Measurements from ENCODE around the gene PDZD8. TPM values are rescaled to one million over a fixed set of nuclear protein-coding genes. Genes with fewer than 3 reads are reported as not detected.
A peak's percentile ranks its signal among the peaks of the same experiment; 100 is the strongest.

Gene PDZD8
- total RNA-seq, 1 donor from 2014 or later: 27.0 TPM

- no peak for DNase-seq (ENCODE audit: extremely low spot score in 2 of 2)
- Histone ChIP-seq H3K4me1 (no peaks in the 10 kb centered on the region), H3K36me3 (no peaks in the 10 kb centered on the region), H3K9me3 (no peaks in the 10 kb centered on the region), H3K4me3 (no peak overlapping the region), H3K27ac (no peak overlapping the region), H3K27me3 (no peaks in the 10 kb centered on the region)
- TF ChIP-seq POLR2A (IDR thresholded peaks at IDR 0.05) (no peak), POLR2AphosphoS5 (IDR thresholded peaks at IDR 0.05; ENCODE audit: insufficient read depth in 1 of 2, low read depth in 1 of 2) (no peak), CTCF (IDR thresholded peaks at IDR 0.05) (no peak)
- intact Hi-C loops (cut with DNase I): loop anchor here (5.0 kb wide), 1 partner anchor 952 kb away; no protein-coding TSS in a partner anchor
These were observed 106.3 kb downstream of the PDZD8 start for GRCh38 chr10:117268907-117269306.

- no peak overlapping the region for H3K4me3 ChIP-seq
- intact Hi-C loops (cut with DNase I): loop anchor here (5.0 kb wide), 1 partner anchor 951 kb away; no protein-coding TSS in a partner anchor
- no peak overlapping the region for H3K27ac ChIP-seq
- H3K9me3 ChIP-seq: no peaks in the 10 kb centered on the region
- no peak for TF ChIP-seq POLR2A (IDR thresholded peaks at IDR 0.05)
- TF ChIP-seq CTCF (IDR thresholded peaks at IDR 0.05): no peak
- TF ChIP-seq POLR2AphosphoS5 (IDR thresholded peaks at IDR 0.05; ENCODE audit: insufficient read depth in 1 of 2, low read depth in 1 of 2): no peak
- H3K36me3 ChIP-seq: no peaks in the 10 kb centered on the region
- peak in 1 of 2 donors; percentile 77 for DNase-seq (ENCODE audit: extremely low spot score in 2 of 2)
- H3K27me3 ChIP-seq: no peaks in the 10 kb centered on the region
- no peaks in the 10 kb centered on the region for H3K4me1 ChIP-seq
These were observed 107.0 kb downstream of the PDZD8 start for GRCh38 chr10:117268258-117268657.

GRCh38 chr10:117266812-117267211, 108.4 kb downstream of the PDZD8 start:
- intact Hi-C loops (cut with DNase I): loop anchor here (5.0 kb wide), 1 partner anchor 950 kb away; no protein-coding TSS in a partner anchor
- H3K36me3 ChIP-seq: no peaks in the 10 kb centered on the region
- H3K4me3 ChIP-seq: no peak overlapping the region
- no peaks in the 10 kb centered on the region for H3K9me3 ChIP-seq
- H3K27ac ChIP-seq: no peak overlapping the region
- no peaks in the 10 kb centered on the region for H3K4me1 ChIP-seq
- no peaks in the 10 kb centered on the region for H3K27me3 ChIP-seq
- no peak for DNase-seq (ENCODE audit: extremely low spot score in 2 of 2)
- TF ChIP-seq POLR2AphosphoS5 (IDR thresholded peaks at IDR 0.05; ENCODE audit: insufficient read depth in 1 of 2, low read depth in 1 of 2): no peak

GRCh38 chr10:117266400-117266799, 108.8 kb downstream of the PDZD8 start:
- Histone ChIP-seq H3K4me1 (no peaks in the 10 kb centered on the region), H3K4me3 (no peak overlapping the region), H3K27ac (no peak overlapping the region), H3K36me3 (no peaks in the 10 kb centered on the region), H3K27me3 (no peaks in the 10 kb centered on the region), H3K9me3 (no peaks in the 10 kb centered on the region)
- TF ChIP-seq POLR2A (IDR thresholded peaks at IDR 0.05) (no peak), CTCF (IDR thresholded peaks at IDR 0.05) (no peak), POLR2AphosphoS5 (IDR thresholded peaks at IDR 0.05; ENCODE audit: insufficient read depth in 1 of 2, low read depth in 1 of 2) (no peak)
- intact Hi-C loops (cut with DNase I): loop anchor here (5.0 kb wide), 1 partner anchor 949 kb away; no protein-coding TSS in a partner anchor
- DNase-seq (ENCODE audit: extremely low spot score in 2 of 2): no peak

GRCh38 chr10:117264782-117265181, 110.5 kb downstream of the PDZD8 start:
- no peak overlapping the region for H3K27ac ChIP-seq
- no peak overlapping the region for H3K4me3 ChIP-seq

More at GRCh38 chr10:117264782-117265181, 110.5 kb downstream of the PDZD8 start:
- Histone ChIP-seq H3K27me3 (no peaks in the 10 kb centered on the region), H3K36me3 (no peaks in the 10 kb centered on the region), H3K4me1 (no peaks in the 10 kb centered on the region), H3K9me3 (no peaks in the 10 kb centered on the region)
- intact Hi-C loops (cut with DNase I): loop anchor here (5.0 kb wide), 1 partner anchor 947 kb away; no protein-coding TSS in a partner anchor
- peak in 1 of 2 donors; percentile 49 for DNase-seq (ENCODE audit: extremely low spot score in 2 of 2)
- TF ChIP-seq POLR2A (IDR thresholded peaks at IDR 0.05): no peak
- TF ChIP-seq POLR2AphosphoS5 (IDR thresholded peaks at IDR 0.05; ENCODE audit: insufficient read depth in 1 of 2, low read depth in 1 of 2): no peak
- no peak for TF ChIP-seq CTCF (IDR thresholded peaks at IDR 0.05)
